H9 (cell line): ENCODE data around the gene CLEC16A. TPM values are rescaled to one million over a fixed set of nuclear protein-coding genes. Genes with fewer than 3 reads are reported as not detected.

ENCODE experiments used
- DNase-seq: peaks from one replicate; pipeline ENCODE4 v3.0.0-alpha.2; 2017
- H2AFZ ChIP-seq: one replicate; pipeline ENCODE4 v1.6.1; 2013; ENCODE audit warnings: mild to moderate bottlenecking, low read length, control low read depth, moderate library complexity
- H2AK5ac ChIP-seq: 2 replicates; pipeline ENCODE4 v1.6.1; 2013; ENCODE audit warnings: low read length, control low read depth, mixed read lengths; ENCODE audit not compliant: insufficient read length
- H2BK120ac ChIP-seq: one replicate; pipeline ENCODE4 v1.6.1; 2013; ENCODE audit warnings: low read depth, mild to moderate bottlenecking, low read length, control low read depth, inconsistent platforms; ENCODE audit not compliant: poor library complexity, severe bottlenecking
- H2BK12ac ChIP-seq: 2 replicates; pipeline ENCODE4 v1.6.1; 2013; ENCODE audit warnings: low read length, control low read depth, mixed read lengths, low read depth; ENCODE audit not compliant: insufficient read length
- H2BK15ac ChIP-seq: 2 replicates; pipeline ENCODE4 v1.6.1; 2013; ENCODE audit warnings: low read depth, low read length, control low read depth
- H2BK20ac ChIP-seq: one replicate; pipeline ENCODE4 v1.6.1; 2013; ENCODE audit warnings: low read depth, mild to moderate bottlenecking, low read length, control low read depth, inconsistent platforms; ENCODE audit not compliant: poor library complexity, severe bottlenecking
- H2BK5ac ChIP-seq: 2 replicates; pipeline ENCODE4 v1.6.1; 2013; ENCODE audit warnings: low read length, control low read depth, mixed read lengths; ENCODE audit not compliant: insufficient read length
- H3K14ac ChIP-seq: 2 replicates; pipeline ENCODE4 v1.6.1; 2013; ENCODE audit warnings: low read length, control low read depth; ENCODE audit not compliant: insufficient read depth
- H3K18ac ChIP-seq: 2 replicates; pipeline ENCODE4 v1.6.1; 2013; ENCODE audit warnings: low read depth, mild to moderate bottlenecking, mixed read lengths, low read length, control low read depth; ENCODE audit not compliant: insufficient read length
- H3K23ac ChIP-seq: 2 replicates; pipeline ENCODE4 v1.6.1; 2013; ENCODE audit warnings: low read length, control low read depth, mixed read lengths, low read depth; ENCODE audit not compliant: insufficient read length
- H3K23me2 ChIP-seq: 2 replicates; pipeline ENCODE4 v1.6.1; 2013; ENCODE audit warnings: low read depth, mild to moderate bottlenecking, mixed read lengths, low read length, control low read depth; ENCODE audit not compliant: insufficient read length, poor library complexity, severe bottlenecking
- H3K27ac ChIP-seq: 2 replicates; pipeline ENCODE4 v1.5.1; 2013; ENCODE audit warnings: low read length, control low read depth, mixed read lengths, low read depth; ENCODE audit not compliant: insufficient read length
- H3K27me3 ChIP-seq: 2 replicates; pipeline ENCODE4 v1.6.1; 2013; ENCODE audit warnings: low read length, control low read depth, inconsistent platforms; ENCODE audit not compliant: insufficient read depth
- H3K4ac ChIP-seq: 2 replicates; pipeline ENCODE4 v1.6.1; 2013; ENCODE audit warnings: low read depth, mild to moderate bottlenecking, control low read depth, inconsistent platforms, low read length, moderate library complexity
- H3K4me1 ChIP-seq: 2 replicates; pipeline ENCODE4 v1.6.1; 2013; ENCODE audit warnings: low read length, control low read depth, inconsistent platforms; ENCODE audit not compliant: insufficient read depth
- H3K4me2 ChIP-seq: 2 replicates; pipeline ENCODE4 v1.6.1; 2013; ENCODE audit warnings: low read length, control low read depth, mixed read lengths; ENCODE audit not compliant: insufficient read length, insufficient read depth
- H3K56ac ChIP-seq: 2 replicates; pipeline ENCODE4 v1.6.1; 2013; ENCODE audit warnings: low read depth, mild to moderate bottlenecking, mixed read lengths, low read length, control low read depth; ENCODE audit not compliant: insufficient read length
- H3K79me1 ChIP-seq: 2 replicates; pipeline ENCODE4 v1.6.1; 2013; ENCODE audit warnings: low read depth, mild to moderate bottlenecking, moderate library complexity, low read length, control low read depth, inconsistent platforms; ENCODE audit not compliant: insufficient read depth, poor library complexity, severe bottlenecking
- H3K79me2 ChIP-seq: 2 replicates; pipeline ENCODE4 v1.6.1; 2013; ENCODE audit warnings: low read length, control low read depth, inconsistent platforms; ENCODE audit not compliant: insufficient read depth
- H3K9ac ChIP-seq: 2 replicates; pipeline ENCODE4 v1.6.1; 2013; ENCODE audit warnings: low read length, control low read depth, mixed read lengths; ENCODE audit not compliant: insufficient read length; ENCODE audit errors: extremely low read depth
- H3K9me3 ChIP-seq: one replicate; pipeline ENCODE4 v1.6.1; 2013; ENCODE audit warnings: low read depth, low read length, inconsistent platforms; ENCODE audit not compliant: control insufficient read depth
- H3T11ph ChIP-seq: one replicate; pipeline ENCODE4 v1.6.1; 2013; ENCODE audit warnings: mild to moderate bottlenecking, low read length, control low read depth, inconsistent platforms
- H4K20me1 ChIP-seq: one replicate; pipeline ENCODE4 v1.6.1; 2013; ENCODE audit not compliant: control insufficient read depth, insufficient read length, insufficient read depth
- H4K5ac ChIP-seq: 2 replicates; pipeline ENCODE4 v1.6.1; 2013; ENCODE audit warnings: low read depth, mild to moderate bottlenecking, mixed read lengths, low read length, control low read depth; ENCODE audit not compliant: insufficient read length
- H4K8ac ChIP-seq: replicated peaks from 2 replicates; pipeline ENCODE4 v1.6.1; 2013; ENCODE audit warnings: low read length, control low read depth, mixed read lengths, low read depth; ENCODE audit not compliant: insufficient read length
- H4K91ac ChIP-seq: 2 replicates; pipeline ENCODE4 v1.6.1; 2013; ENCODE audit warnings: low read depth, mild to moderate bottlenecking, moderate library complexity, mixed read lengths, low read length, control low read depth; ENCODE audit not compliant: insufficient read length
- H3K27ac Mint-ChIP-seq, 3 experiments: 2 replicates in 2 of 3; 3 replicates in 1 of 3; pipeline ENCODE4 v1.8.0; 2020 to 2021; ENCODE audit warnings: mixed read lengths in 3 of 3, mild to moderate bottlenecking in 1 of 3, moderate library complexity in 1 of 3
- H3K27me3 Mint-ChIP-seq: 2 replicates; pipeline ENCODE4 v1.8.0; 2021; ENCODE audit warnings: low read depth, mild to moderate bottlenecking, moderate library complexity, mixed read lengths
- H3K36me3 Mint-ChIP-seq, 3 experiments: 2 replicates in 2 of 3; 3 replicates in 1 of 3; pipeline ENCODE4 v1.8.0; 2020 to 2021; ENCODE audit warnings: low read depth in 3 of 3, mixed read lengths in 3 of 3; ENCODE audit not compliant: insufficient read depth in 1 of 3
- H3K4me1 Mint-ChIP-seq, 2 experiments: 2 replicates each; pipeline ENCODE4 v1.8.0; 2020; ENCODE audit warnings: mixed read lengths in 2 of 2
- H3K4me3 Mint-ChIP-seq, 2 experiments: 2 replicates in 1 of 2; 3 replicates in 1 of 2; pipeline ENCODE4 v1.8.0; 2020 to 2021; ENCODE audit warnings: mild to moderate bottlenecking in 2 of 2, mixed read lengths in 2 of 2, moderate library complexity in 1 of 2
- H3K9me3 Mint-ChIP-seq, 2 experiments: 2 replicates in 1 of 2; 3 replicates in 1 of 2; pipeline ENCODE4 v1.8.0; 2020; ENCODE audit warnings: mild to moderate bottlenecking in 2 of 2, mixed read lengths in 2 of 2, moderate library complexity in 1 of 2
- CTCF ChIP-seq: fragments of 200-600 bp; sonication (generic); conservative IDR thresholded peaks from 3 replicates; pipeline ENCODE4 v1.8.0; 2021; ENCODE audit warnings: antibody characterized with exemption, mild to moderate bottlenecking
- WGBS: extraction: QIAGEN DNeasy Blood & Tissue Kit; methylation state at CpG from one replicate; pipeline ENCODE4 v1.1.7; 2013; ENCODE audit warnings: missing lambda C conversion rate, low lambda C conversion rate, mixed read lengths; ENCODE audit not compliant: insufficient read length; ENCODE audit errors: extremely low coverage; 5-methylcytosine and 5-hydroxymethylcytosine counted together
- total RNA-seq: library from RNA; stranded (reverse); gene quantifications from 2 replicates; pipeline ENCODE4 v1.2.1, GENCODE V29; 2021

Gene CLEC16A
- total RNA-seq, 1 experiment from 2014 or later = 15.2 TPM

- H2BK120ac ChIP-seq = no peak overlapping the region
- H4K5ac ChIP-seq = no peak overlapping the region
- H4K20me1 ChIP-seq = no peaks in the 10 kb centered on the region
- no peaks in the 10 kb centered on the region for H3K23me2 ChIP-seq
- H3K27ac ChIP-seq = no peak overlapping the region
- Mint-ChIP-seq H3K9me3 (no peaks in the 10 kb centered on the region), H3K27me3 (peaks cover 5% of the 10 kb centered on the region; the same call in 1 of the 2 replicates), H3K4me1 (peaks cover 33% of the 10 kb centered on the region in 2 experiments), H3K27ac (no peak overlapping the region), H3K4me3 (no peak overlapping the region), H3K36me3 (no peaks in the 10 kb centered on the region)
- H3K27me3 ChIP-seq = no peaks in the 10 kb centered on the region
- H2AK5ac ChIP-seq = no peak overlapping the region
- H3K4me2 ChIP-seq = no peak overlapping the region
- no peak overlapping the region; the same call in 1 of the 2 replicates for H3K14ac ChIP-seq
- no peak overlapping the region for H3K23ac ChIP-seq
- no peak overlapping the region for H2BK5ac ChIP-seq
- no peaks in the 10 kb centered on the region for H3K9me3 ChIP-seq
- no peaks in the 10 kb centered on the region for H3K79me2 ChIP-seq
- H4K91ac ChIP-seq = no peak overlapping the region
- H3K4ac ChIP-seq = no peak overlapping the region
- no peak overlapping the region for H2BK20ac ChIP-seq
- no peak overlapping the region for H4K8ac ChIP-seq
- no peak for DNase-seq
- no peak overlapping the region for H2AFZ ChIP-seq
- no peak overlapping the region for H3K18ac ChIP-seq
- no peak for TF ChIP-seq CTCF
- no peak overlapping the region for H2BK12ac ChIP-seq
- no peak overlapping the region for H2BK15ac ChIP-seq
- no peak overlapping the region for H3T11ph ChIP-seq
- WGBS = no CpG with 5 or more reads among the region's 7 CpGs
- H3K4me1 ChIP-seq = peaks cover 3% of the 10 kb centered on the region; the same call in 1 of the 2 replicates
- H3K56ac ChIP-seq = no peak overlapping the region
- no peaks in the 10 kb centered on the region for H3K79me1 ChIP-seq
- no peak overlapping the region for H3K9ac ChIP-seq
These were observed 197.9 kb downstream of the CLEC16A start for GRCh38 chr16:11142261-11142630.
